CD14-positive monocyte (primary cell): ENCODE data around the gene LAMA1. TPM values are rescaled to one million over a fixed set of nuclear protein-coding genes. Genes with fewer than 3 reads are reported as not detected.

ENCODE experiments used
- DNase-seq, 3 donors: peaks; one replicate each; pipeline ENCODE4 v3.0.0-alpha.2; 2011 to 2022
- H2AFZ ChIP-seq: 2 replicates; pipeline ENCODE4 v1.6.0; 2012; ENCODE audit warnings: mild to moderate bottlenecking, low read depth, low read length, inconsistent platforms; ENCODE audit not compliant: insufficient read depth, poor library complexity, severe bottlenecking
- H3K27ac ChIP-seq, 2 donors: 1 replicate in 1 of 2; 2 replicates in 1 of 2; pipeline ENCODE4 v1.5.1; 2012 to 2013; ENCODE audit warnings: low read length in 2 of 2, control low read depth in 1 of 2, inconsistent platforms in 1 of 2, low read depth in 1 of 2, mild to moderate bottlenecking in 1 of 2
- H3K27me3 ChIP-seq, 2 donors: one replicate each; pipeline versions ENCODE4 v1.6.0 to v1.6.1; 2011 to 2013; ENCODE audit warnings: low read length in 2 of 2; ENCODE audit not compliant: control insufficient read depth in 2 of 2, insufficient read depth in 2 of 2
- H3K36me3 ChIP-seq, 2 donors: replicated peaks in 1 of 2; 1 replicate in 1 of 2; 2 replicates in 1 of 2; pipeline versions ENCODE4 v1.5.1 to v1.6.1; 2012 to 2013; ENCODE audit warnings: low read length in 2 of 2, control low read depth in 1 of 2, inconsistent platforms in 1 of 2, mild to moderate bottlenecking in 1 of 2; ENCODE audit not compliant: insufficient read depth in 2 of 2, control insufficient read depth in 1 of 2
- H3K4me1 ChIP-seq, 2 donors: 1 replicate in 1 of 2; 2 replicates in 1 of 2; pipeline versions ENCODE4 v1.5.1 to v1.6.1; 2012 to 2013; ENCODE audit warnings: low read length in 2 of 2, control low read depth in 1 of 2, inconsistent platforms in 1 of 2, mild to moderate bottlenecking in 1 of 2, moderate library complexity in 1 of 2; ENCODE audit not compliant: insufficient read depth in 2 of 2, control insufficient read depth in 1 of 2
- H3K4me2 ChIP-seq: replicated peaks from 2 replicates; pipeline ENCODE3; 2012; ENCODE audit warnings: low read length, moderate library complexity, mild to moderate bottlenecking; ENCODE audit not compliant: poor library complexity, severe bottlenecking; ENCODE audit errors: extremely low read depth
- H3K4me3 ChIP-seq, 3 experiments: fragments of 200-600 bp in 1 of 3; sonication (generic) in 1 of 3; replicated peaks in 1 of 3; 1 replicate in 2 of 3; 2 replicates in 1 of 3; pipeline ENCODE4 v1.5.1; 2011 to 2013; ENCODE audit warnings: low read length in 3 of 3, mild to moderate bottlenecking in 3 of 3, control low read depth in 2 of 3, low read depth in 2 of 3, inconsistent platforms in 1 of 3, moderate library complexity in 1 of 3
- H3K79me2 ChIP-seq: 2 replicates; pipeline ENCODE4 v1.6.0; 2012; ENCODE audit warnings: mild to moderate bottlenecking, control low read depth, inconsistent platforms, low read length, moderate library complexity; ENCODE audit not compliant: insufficient read depth
- H3K9ac ChIP-seq: 2 replicates; pipeline ENCODE4 v1.6.0; 2017; ENCODE audit warnings: low read length, mild to moderate bottlenecking; ENCODE audit not compliant: insufficient read depth, poor library complexity, severe bottlenecking
- H3K9me3 ChIP-seq, 2 donors: replicated peaks in 1 of 2; 1 replicate in 1 of 2; 2 replicates in 1 of 2; pipeline versions ENCODE4 v1.5.1 to v1.6.1; 2012 to 2013; ENCODE audit warnings: low read length in 2 of 2, control low read depth in 1 of 2; ENCODE audit not compliant: control insufficient read depth in 1 of 2, insufficient read depth in 1 of 2
- H4K20me1 ChIP-seq: 2 replicates; pipeline ENCODE4 v1.6.0; 2012; ENCODE audit warnings: mild to moderate bottlenecking, low read length, control low read depth, moderate library complexity; ENCODE audit not compliant: insufficient read depth
- H3K27ac Mint-ChIP-seq, 7 donors: one replicate each; pipeline ENCODE4 v1.8.0; 2020; ENCODE audit warnings: mild to moderate bottlenecking in 7 of 7, mixed read lengths in 7 of 7, moderate library complexity in 6 of 7, inconsistent platforms in 2 of 7
- H3K27me3 Mint-ChIP-seq, 3 donors: one replicate each; pipeline ENCODE4 v1.8.0; 2021 to 2022; ENCODE audit warnings: low read depth in 3 of 3, mild to moderate bottlenecking in 3 of 3, mixed read lengths in 3 of 3, moderate library complexity in 3 of 3, inconsistent platforms in 1 of 3
- H3K36me3 Mint-ChIP-seq, 2 donors: one replicate each; pipeline ENCODE4 v1.8.0; 2020; ENCODE audit warnings: mixed read lengths in 2 of 2, inconsistent platforms in 1 of 2, mild to moderate bottlenecking in 1 of 2
- H3K4me1 Mint-ChIP-seq: one replicate; pipeline ENCODE4 v1.8.0; 2020; ENCODE audit warnings: mild to moderate bottlenecking, mixed read lengths
- H3K4me3 Mint-ChIP-seq, 2 donors: one replicate each; pipeline ENCODE4 v1.8.0; 2020; ENCODE audit warnings: mild to moderate bottlenecking in 2 of 2, mixed read lengths in 2 of 2, moderate library complexity in 1 of 2
- H3K9me3 Mint-ChIP-seq, 7 donors: one replicate each; pipeline ENCODE4 v1.8.0; 2020 to 2022; ENCODE audit warnings: mixed read lengths in 7 of 7, mild to moderate bottlenecking in 6 of 7, moderate library complexity in 6 of 7, inconsistent platforms in 2 of 7
- CTCF ChIP-seq: fragments of 200-600 bp; IDR thresholded peaks from one replicate; pipeline ENCODE4 v1.8.0; 2022; ENCODE audit warnings: antibody characterized with exemption, mild to moderate bottlenecking
- WGBS: methylation state at CpG from one replicate; pipeline ENCODE4 v1.1.5; 2013; ENCODE audit warnings: missing lambda C conversion rate; ENCODE audit not compliant: insufficient coverage; 5-methylcytosine and 5-hydroxymethylcytosine counted together
- intact Hi-C, 2 donors: fragments of 100-400 bp; cut with micrococcal nuclease; formaldehyde crosslinking; loops; one replicate each; pipeline versions ENCODE4 v1.15.0 to v1.15.1; 2023
- polyA plus RNA-seq, 3 donors: library from polyadenylated mRNA; depleted of rRNA in 1 of 3; unstranded in 2 of 3; stranded (reverse) in 1 of 3; fragments of 300-500 nt in 2 of 3; fragments of >200 nt in 1 of 3; fragmentation: Illumina TruSeq in 2 of 3; gene quantifications; 1 replicate in 2 of 3; 2 replicates in 1 of 3; pipeline ENCODE4 v1.2.3, GENCODE V29; 2012 to 2021

The LAMA1 gene
- polyA plus RNA-seq, 3 donors, result not detected

- H3K79me2 ChIP-seq, result no peaks in the 10 kb centered on the region
- H3K9me3 ChIP-seq, result no peaks in the 10 kb centered on the region
- no peak overlapping the region for H3K4me2 ChIP-seq
- TF ChIP-seq CTCF, result no peak
- no peak overlapping the region for H2AFZ ChIP-seq
- no peak overlapping the region for H3K9ac ChIP-seq
- peaks cover 0 to 4% (median 0%) of the 10 kb centered on the region in 7 donors for H3K9me3 Mint-ChIP-seq
- no peak overlapping the region for H3K4me3 ChIP-seq
- H3K27ac ChIP-seq, result no peak overlapping the region
- H3K4me3 Mint-ChIP-seq, result no peak overlapping the region
- no peaks in the 10 kb centered on the region for H3K36me3 ChIP-seq
- no peak for DNase-seq
- no peaks in the 10 kb centered on the region for H3K27me3 ChIP-seq
- 87% methylated on average over 3 of the region's 8 CpGs for WGBS
- H3K4me1 Mint-ChIP-seq, result no peaks in the 10 kb centered on the region
- peaks cover 3 to 9% (median 7%) of the 10 kb centered on the region in 3 donors for H3K27me3 Mint-ChIP-seq
- H3K36me3 Mint-ChIP-seq, result no peaks in the 10 kb centered on the region
- H4K20me1 ChIP-seq, result no peaks in the 10 kb centered on the region
- intact Hi-C loops, result no loop called here
- no peaks in the 10 kb centered on the region for H3K4me1 ChIP-seq
- H3K27ac Mint-ChIP-seq, result no peak overlapping the region
Measured at GRCh38 chr18:7089369-7089768, 28.2 kb downstream of the LAMA1 start.

- Histone ChIP-seq H3K9ac (no peak overlapping the region), H2AFZ (no peak overlapping the region), H3K4me3 (no peak overlapping the region), H3K4me2 (no peak overlapping the region), H3K36me3 (no peaks in the 10 kb centered on the region), H3K27ac (no peak overlapping the region), H3K4me1 (no peaks in the 10 kb centered on the region), H3K79me2 (no peaks in the 10 kb centered on the region), H4K20me1 (no peaks in the 10 kb centered on the region), H3K9me3 (no peaks in the 10 kb centered on the region), H3K27me3 (no peaks in the 10 kb centered on the region)
- Mint-ChIP-seq H3K27ac (no peak overlapping the region), H3K27me3 (peaks cover 0 to 3% (median 2%) of the 10 kb centered on the region in 3 donors), H3K36me3 (no peaks in the 10 kb centered on the region), H3K9me3 (peaks cover 0 to 2% (median 0%) of the 10 kb centered on the region in 7 donors), H3K4me1 (no peaks in the 10 kb centered on the region), H3K4me3 (no peak overlapping the region)
- intact Hi-C loops, result no loop called here
- DNase-seq, result no peak
- no CpG with 5 or more reads among the region's 6 CpGs for WGBS
- no peak for TF ChIP-seq CTCF
Measured at GRCh38 chr18:7084080-7085065, 33.2 kb downstream of the LAMA1 start.
